Large intestine (tissue), 12 donors: ENCODE data around the gene CD84. TPM values are rescaled to one million over a fixed set of nuclear protein-coding genes. Genes with fewer than 3 reads are reported as not detected.
A peak's percentile ranks its signal among the peaks of the same experiment; 100 is the strongest.
"Not testable (repeated sequence)": the region's sequence is repeated elsewhere in the genome, so short reads cannot be mapped to it uniquely, and the experiment has no call there.

ENCODE experiments used
- DNase-seq, 2 donors: peaks; one replicate each; pipeline versions ENCODE4 v3.0.0 to v3.0.0-alpha.2; 2013
- H3K27ac ChIP-seq: one replicate; pipeline ENCODE4 v1.5.1; 2013; ENCODE audit warnings: low read length
- H3K27me3 ChIP-seq: 2 replicates; pipeline ENCODE4 v1.6.1; 2013; ENCODE audit warnings: low read length; ENCODE audit not compliant: control insufficient read depth, insufficient read depth
- H3K36me3 ChIP-seq: 2 replicates; pipeline ENCODE4 v1.6.1; 2013; ENCODE audit warnings: low read length; ENCODE audit not compliant: control insufficient read depth, insufficient read depth
- H3K4me1 ChIP-seq: one replicate; pipeline ENCODE4 v1.6.1; 2013; ENCODE audit warnings: low read length; ENCODE audit not compliant: control insufficient read depth, insufficient read depth
- H3K4me3 ChIP-seq: one replicate; pipeline ENCODE4 v1.5.1; 2013; ENCODE audit warnings: low read length
- H3K9me3 ChIP-seq: one replicate; pipeline ENCODE4 v1.6.1; 2013; ENCODE audit warnings: mild to moderate bottlenecking, low read depth, low read length, moderate library complexity; ENCODE audit not compliant: control insufficient read depth
- whole genome bisulfite sequencing: methylation state at CpG from one replicate; pipeline ENCODE4 v1.1.5; 2013; ENCODE audit warnings: low lambda C conversion rate; ENCODE audit not compliant: insufficient coverage; 5-methylcytosine and 5-hydroxymethylcytosine counted together
- long read RNA-seq, 11 donors: transcript quantifications; one replicate each; lab custom pipeline, GENCODE V29; 2026
- polyA plus RNA-seq: library from polyadenylated mRNA; unstranded; fragments of 120-200 nt; gene quantifications from one replicate; pipeline ENCODE4 v1.2.1, GENCODE V29; 2013

Gene CD84, protein sequence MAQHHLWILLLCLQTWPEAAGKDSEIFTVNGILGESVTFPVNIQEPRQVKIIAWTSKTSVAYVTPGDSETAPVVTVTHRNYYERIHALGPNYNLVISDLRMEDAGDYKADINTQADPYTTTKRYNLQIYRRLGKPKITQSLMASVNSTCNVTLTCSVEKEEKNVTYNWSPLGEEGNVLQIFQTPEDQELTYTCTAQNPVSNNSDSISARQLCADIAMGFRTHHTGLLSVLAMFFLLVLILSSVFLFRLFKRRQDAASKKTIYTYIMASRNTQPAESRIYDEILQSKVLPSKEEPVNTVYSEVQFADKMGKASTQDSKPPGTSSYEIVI
- polyA plus RNA-seq, result 1.7 TPM
- long read RNA-seq, donor 1, result 0 reads
- long read RNA-seq, donor 2, full-length matches to known transcripts, result 1 of 1 reads
- long read RNA-seq, donor 2, partial matches to known transcripts, result 0 of 1 reads
- long read RNA-seq, donor 2, other reads (novel, unspliced or antisense), result 0 of 1 reads
- long read RNA-seq, donor 3, result 0 reads
- long read RNA-seq, donor 4, result 0 reads
- long read RNA-seq, donor 5, result 0 reads
- long read RNA-seq, donor 6, full-length matches to known transcripts, result 1 of 1 reads
- long read RNA-seq, donor 6, partial matches to known transcripts, result 0 of 1 reads
- long read RNA-seq, donor 6, other reads (novel, unspliced or antisense), result 0 of 1 reads
- long read RNA-seq, donor 7, result 0 reads
- long read RNA-seq, donor 8, result 0 reads
- long read RNA-seq, donor 9, result 0 reads
- long read RNA-seq, donor 10, result 0 reads
- long read RNA-seq, donor 11, full-length matches to known transcripts, result 1 of 1 reads
- long read RNA-seq, donor 11, partial matches to known transcripts, result 0 of 1 reads
- long read RNA-seq, donor 11, other reads (novel, unspliced or antisense), result 0 of 1 reads

DNA sequence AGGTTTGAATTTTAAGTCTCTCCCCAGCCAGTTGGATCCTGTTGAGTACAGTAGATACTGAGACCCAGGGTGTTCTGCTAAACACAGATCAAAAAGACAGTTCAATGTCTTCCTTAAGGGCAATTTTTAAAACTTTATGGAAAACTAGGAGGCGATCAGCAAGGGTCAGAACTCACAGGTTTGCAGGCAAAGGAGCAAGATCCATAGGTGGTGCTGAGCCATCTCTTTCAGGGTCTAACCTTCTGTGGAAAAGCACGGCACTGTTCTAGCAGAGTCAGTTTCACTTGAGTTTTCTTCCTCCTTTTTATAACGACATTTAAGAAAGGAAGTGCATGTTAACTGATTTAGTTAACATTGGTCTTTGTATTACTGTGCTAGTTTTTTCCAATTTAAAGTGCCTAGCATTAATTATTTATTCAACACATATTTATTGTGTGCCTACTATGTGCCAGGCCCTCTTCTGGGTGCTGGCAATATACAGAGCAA is at the start of gene CD84:
Gene CD84, minus strand, starts transcription at position 281 of the 486 bp plus-strand sequence. Its CDS starts 59 bp downstream, at position 222.
- Histone ChIP-seq H3K27me3 (no peaks in the 10 kb centered on the region), H3K27ac (no peak within 1 kb of the TSS), H3K9me3 (no peaks in the 10 kb centered on the region), H3K4me1 (peaks cover 14% of the 10 kb centered on the region), H3K4me3 (no peak within 1 kb of the TSS), H3K36me3 (no peaks in the 10 kb centered on the region)
- DNase-seq, result no peak
- 100% methylated on average over 1 of the region's 3 CpGs for WGBS

DNA sequence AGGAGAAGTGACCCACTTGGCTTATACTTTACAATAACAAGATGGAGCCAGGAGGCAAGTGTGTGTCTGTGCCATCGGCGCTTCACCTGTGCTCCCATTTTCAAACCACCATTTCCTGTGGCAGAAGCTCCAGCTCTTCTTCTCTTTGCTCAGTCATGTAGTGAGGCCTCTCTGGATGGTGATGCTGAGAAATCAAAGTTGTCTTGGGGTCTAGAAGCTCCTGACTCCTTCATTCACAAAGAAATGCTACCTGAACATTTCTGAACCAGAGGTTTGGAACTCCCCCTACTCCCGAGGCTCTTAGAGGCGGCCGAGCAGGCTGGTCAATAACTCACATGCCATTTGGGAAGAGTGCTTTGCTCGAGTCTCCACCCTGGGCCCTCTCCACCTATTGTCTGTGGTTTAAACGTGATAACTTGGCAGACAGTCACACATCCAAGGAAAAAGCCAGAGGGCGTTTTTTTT is 49.5 kb upstream of the CD84 start:
- DNase-seq, result no peak
- Histone ChIP-seq H3K36me3 (no peaks in the 10 kb centered on the region), H3K27ac (no peak overlapping the region), H3K4me1 (peaks cover 16% of the 10 kb centered on the region), H3K9me3 (no peaks in the 10 kb centered on the region), H3K27me3 (no peaks in the 10 kb centered on the region), H3K4me3 (no peak overlapping the region)
- WGBS, result 80% methylated on average over 1 of the region's 8 CpGs

DNA sequence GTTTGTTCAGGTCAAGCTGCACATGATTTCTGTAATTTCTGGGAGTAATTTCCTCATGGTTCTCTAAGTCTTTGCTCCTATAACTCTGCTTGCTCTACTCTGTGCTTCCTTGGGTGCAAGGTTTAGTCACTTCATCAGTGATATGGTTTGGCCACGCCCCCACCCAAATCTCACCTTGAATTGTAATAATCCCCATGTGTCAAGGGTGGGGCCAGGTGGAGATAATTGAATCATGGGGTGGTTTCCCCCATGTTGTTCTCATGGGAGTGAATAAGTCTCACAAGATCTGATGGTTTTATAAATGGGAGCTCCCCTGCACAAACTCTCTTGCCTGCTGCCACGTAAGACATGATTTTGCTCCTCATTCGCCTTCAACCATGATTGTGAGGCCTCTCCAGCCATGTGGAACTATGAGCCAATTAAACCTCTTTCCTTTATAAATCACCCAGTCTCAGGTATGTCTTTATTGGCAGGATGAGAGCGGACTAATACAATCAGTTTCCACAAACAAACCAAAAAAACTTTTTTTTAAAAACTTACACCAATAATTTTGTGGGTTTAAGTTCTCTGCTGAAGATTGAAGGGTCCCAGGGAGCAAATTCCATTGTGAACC is 48.5 kb upstream of the CD84 start:
- DNase-seq, result peak in 1 of 2 donors; percentile 35
- not testable (repeated sequence) for H3K27ac ChIP-seq, H3K36me3 ChIP-seq, H3K27me3 ChIP-seq, H3K4me3 ChIP-seq, H3K9me3 ChIP-seq
- peaks cover 16% of the 10 kb centered on the region for H3K4me1 ChIP-seq
- WGBS, result 100% methylated on average over 1 of the region's 4 CpGs

DNA sequence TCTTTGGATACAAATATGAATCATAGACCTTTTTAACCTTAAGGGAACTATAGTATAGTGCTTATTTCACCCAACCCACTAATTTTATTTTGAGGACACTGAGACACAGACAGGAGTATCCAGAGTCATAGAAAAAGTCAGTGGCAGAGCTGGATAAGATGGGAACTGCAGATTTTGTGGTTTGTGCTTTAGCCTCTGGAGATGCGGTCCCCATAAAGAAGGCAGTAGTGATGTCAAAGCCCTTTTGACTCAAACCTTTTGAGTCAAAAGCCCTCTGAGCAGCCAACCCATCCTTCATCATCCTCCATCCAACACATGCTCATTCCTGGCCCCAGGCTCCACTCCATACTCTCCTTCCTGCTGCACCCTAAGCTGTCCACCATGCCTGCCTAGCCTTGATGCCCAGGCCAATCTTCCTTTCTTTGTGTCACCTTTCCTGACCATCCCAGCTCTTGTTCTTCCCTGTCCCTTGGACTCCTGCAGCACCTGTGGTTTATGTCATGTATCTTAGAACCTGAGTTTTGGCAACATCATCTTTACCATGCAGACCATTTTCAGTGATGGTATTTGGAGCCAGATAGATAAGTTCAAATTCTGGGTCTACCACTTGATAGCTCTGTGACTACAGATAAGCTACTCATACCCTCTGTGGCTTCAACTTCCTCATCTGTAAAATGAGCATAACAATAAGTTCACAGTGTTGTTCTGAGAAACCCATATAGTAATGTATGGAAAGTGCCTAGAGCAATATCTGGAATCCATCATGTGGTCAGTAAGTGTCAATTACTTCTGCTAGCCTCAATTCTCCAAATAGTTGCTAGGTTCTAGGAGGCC is 47.4 kb upstream of the CD84 start:
- Histone ChIP-seq H3K36me3 (no peaks in the 10 kb centered on the region), H3K9me3 (no peaks in the 10 kb centered on the region), H3K4me1 (peaks cover 16% of the 10 kb centered on the region), H3K27ac (no peak overlapping the region), H3K27me3 (no peaks in the 10 kb centered on the region), H3K4me3 (no peak overlapping the region)
- WGBS, result no CpG with 5 or more reads among the region's 1 CpG
- DNase-seq, result no peak

DNA sequence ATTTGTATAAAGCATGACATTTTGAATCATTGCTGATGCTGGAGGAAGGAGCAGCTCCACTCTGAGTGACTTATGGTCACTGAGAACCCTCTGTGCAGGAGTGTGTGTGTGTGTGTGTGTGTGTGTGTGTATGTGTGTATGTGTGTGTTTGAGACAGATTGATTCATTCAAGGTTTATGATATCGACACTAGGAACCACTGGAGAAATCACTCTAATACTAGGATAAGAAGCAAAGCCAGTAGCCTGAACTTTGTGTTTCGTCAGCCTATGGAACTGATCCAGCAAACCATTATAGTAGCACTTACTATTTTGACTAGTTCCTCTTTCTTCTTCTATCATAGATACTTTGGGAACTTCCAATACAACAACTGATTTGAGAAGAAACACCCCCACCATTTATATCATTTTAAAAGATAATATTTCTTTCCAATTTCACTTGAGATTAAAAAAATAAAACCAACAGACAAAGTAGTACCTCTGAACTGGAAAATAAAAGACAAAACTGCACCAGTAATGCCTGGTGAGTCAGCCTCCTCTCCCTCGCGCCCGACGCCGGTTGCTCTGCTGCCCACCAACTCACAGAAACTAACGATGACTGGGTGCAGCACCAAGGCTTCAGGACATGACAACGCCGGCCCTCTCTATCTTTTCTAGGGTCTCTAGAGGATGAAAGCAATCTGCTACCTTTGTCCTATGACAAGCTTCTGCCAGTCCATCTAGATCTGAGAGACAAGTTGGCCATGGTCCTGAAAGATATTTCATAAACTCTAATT is 46.6 kb upstream of the CD84 start:
- Histone ChIP-seq H3K4me1 (peaks cover 13% of the 10 kb centered on the region), H3K4me3 (no peak overlapping the region), H3K27me3 (no peaks in the 10 kb centered on the region), H3K27ac (no peak overlapping the region), H3K36me3 (no peaks in the 10 kb centered on the region), H3K9me3 (no peaks in the 10 kb centered on the region)
- DNase-seq, result no peak
- no CpG with 5 or more reads among the region's 10 CpGs for WGBS

DNA sequence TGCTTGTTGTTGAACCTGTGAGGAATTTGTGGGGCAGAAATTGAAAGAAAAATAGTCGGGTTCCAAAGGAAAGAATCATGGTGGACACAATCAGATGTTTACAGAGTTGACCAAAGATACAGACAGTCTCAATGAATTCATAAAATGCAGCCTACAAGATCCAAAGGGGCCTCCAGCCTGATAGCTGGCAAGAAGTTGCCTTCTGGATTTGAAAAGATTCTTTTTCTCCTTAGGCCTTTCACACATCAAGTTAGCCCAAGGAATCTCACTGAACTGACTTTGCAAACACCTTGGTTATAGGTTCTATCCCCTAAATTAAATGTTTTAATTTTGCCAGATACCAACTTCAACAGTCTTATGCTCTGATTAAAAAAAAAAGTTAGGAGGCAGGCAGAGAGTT is 46.0 kb upstream of the CD84 start:
- 100% methylated on average over 1 of the region's 1 CpG for WGBS

DNA sequence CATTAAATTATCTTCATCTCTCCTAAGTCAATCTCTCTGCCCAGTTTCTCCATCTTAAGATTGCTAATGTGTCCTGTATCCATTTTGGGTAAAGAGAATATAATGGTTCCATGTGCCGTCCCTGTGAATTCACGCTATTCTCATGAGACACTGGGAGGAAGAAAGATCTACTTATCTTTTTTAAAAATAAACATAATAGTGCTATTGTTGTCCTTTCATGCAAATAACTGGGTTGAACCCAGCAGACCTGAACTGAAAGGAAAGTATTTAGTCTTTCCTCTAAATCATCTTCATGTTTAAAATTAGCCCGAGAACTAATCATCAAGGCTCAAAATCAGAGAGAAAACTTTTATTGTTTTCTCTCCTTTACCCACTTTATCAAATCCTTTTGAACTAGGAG is 45.2 kb upstream of the CD84 start:
- H3K4me1 ChIP-seq, result peaks cover under 1% of the 10 kb centered on the region
- no peaks in the 10 kb centered on the region for H3K36me3 ChIP-seq
- H3K27me3 ChIP-seq, result no peaks in the 10 kb centered on the region
- 100% methylated on average over 1 of the region's 3 CpGs for WGBS
- H3K9me3 ChIP-seq, result no peaks in the 10 kb centered on the region
- H3K4me3 ChIP-seq, result no peak overlapping the region
- H3K27ac ChIP-seq, result no peak overlapping the region
- DNase-seq, result no peak

More for the DNA sequence above, 46.0 kb upstream of the CD84 start:
- Histone ChIP-seq H3K27ac (no peak overlapping the region), H3K27me3 (no peaks in the 10 kb centered on the region), H3K9me3 (no peaks in the 10 kb centered on the region), H3K36me3 (no peaks in the 10 kb centered on the region), H3K4me3 (no peak overlapping the region), H3K4me1 (peaks cover 7% of the 10 kb centered on the region)
- no peak for DNase-seq

DNA sequence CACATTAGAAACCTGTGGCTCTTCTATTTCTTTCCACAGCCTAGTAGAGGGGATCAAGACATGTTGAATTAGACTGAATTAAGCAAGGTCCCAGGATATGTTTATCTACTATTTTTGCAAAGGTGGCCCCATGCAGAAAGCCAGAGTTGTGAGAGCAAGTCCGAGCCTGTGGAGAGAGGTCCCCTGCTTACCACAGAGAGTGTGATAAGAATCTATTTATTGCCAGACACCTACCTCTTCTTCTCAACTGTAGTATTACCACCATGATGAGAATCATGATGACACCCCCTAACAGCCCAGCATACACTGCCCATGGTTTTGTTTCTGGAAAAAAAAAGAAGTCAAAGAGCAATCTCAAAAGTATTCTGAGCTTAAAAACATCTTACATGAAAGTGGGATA is 44.6 kb upstream of the CD84 start:
- Histone ChIP-seq H3K4me1 (no peaks in the 10 kb centered on the region), H3K9me3 (no peaks in the 10 kb centered on the region), H3K27ac (no peak overlapping the region), H3K36me3 (no peaks in the 10 kb centered on the region), H3K27me3 (no peaks in the 10 kb centered on the region), H3K4me3 (no peak overlapping the region)
- no CpG with 5 or more reads among the region's 1 CpG for WGBS
- DNase-seq, result no peak

DNA sequence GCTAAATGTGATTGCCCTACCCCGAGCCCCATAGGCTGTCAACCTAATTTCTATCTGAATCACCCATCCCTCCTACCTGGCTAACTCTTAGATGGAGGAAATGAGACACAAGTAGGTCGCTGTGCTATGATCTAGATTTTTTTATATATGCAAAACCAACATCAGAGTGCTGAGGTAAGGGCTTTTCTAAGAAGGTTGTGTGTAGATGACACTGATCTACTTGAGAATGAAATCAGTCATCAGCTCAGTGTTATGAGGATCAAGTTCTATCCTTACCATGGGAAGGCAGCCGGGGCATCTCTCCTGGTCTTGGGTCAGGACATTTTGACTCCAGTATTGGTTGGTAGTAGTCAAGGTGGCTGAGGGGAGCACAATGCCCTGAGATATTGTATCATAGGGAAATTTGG is 43.9 kb upstream of the CD84 start:
- no peak overlapping the region for H3K27ac ChIP-seq
- no peaks in the 10 kb centered on the region for H3K4me1 ChIP-seq
- no peaks in the 10 kb centered on the region for H3K9me3 ChIP-seq
- no CpG with 5 or more reads among the region's 3 CpGs for WGBS
- no peaks in the 10 kb centered on the region for H3K27me3 ChIP-seq
- no peak for DNase-seq
- no peak overlapping the region for H3K4me3 ChIP-seq
- no peaks in the 10 kb centered on the region for H3K36me3 ChIP-seq
